H9 (cell line): ENCODE data around the gene FBXL22. TPM values are rescaled to one million over a fixed set of nuclear protein-coding genes. Genes with fewer than 3 reads are reported as not detected.
A peak's percentile ranks its signal among the peaks of the same experiment; 100 is the strongest.

Experiments used
- DNase-seq: peaks from one replicate; pipeline ENCODE4 v3.0.0-alpha.2; 2017
- H2AFZ ChIP-seq: one replicate; pipeline ENCODE4 v1.6.1; 2013; ENCODE audit warnings: mild to moderate bottlenecking, low read length, control low read depth, moderate library complexity
- H2AK5ac ChIP-seq: 2 replicates; pipeline ENCODE4 v1.6.1; 2013; ENCODE audit warnings: low read length, control low read depth, mixed read lengths; ENCODE audit not compliant: insufficient read length
- H2BK120ac ChIP-seq: one replicate; pipeline ENCODE4 v1.6.1; 2013; ENCODE audit warnings: low read depth, mild to moderate bottlenecking, low read length, control low read depth, inconsistent platforms; ENCODE audit not compliant: poor library complexity, severe bottlenecking
- H2BK12ac ChIP-seq: 2 replicates; pipeline ENCODE4 v1.6.1; 2013; ENCODE audit warnings: low read length, control low read depth, mixed read lengths, low read depth; ENCODE audit not compliant: insufficient read length
- H2BK15ac ChIP-seq: 2 replicates; pipeline ENCODE4 v1.6.1; 2013; ENCODE audit warnings: low read depth, low read length, control low read depth
- H2BK20ac ChIP-seq: one replicate; pipeline ENCODE4 v1.6.1; 2013; ENCODE audit warnings: low read depth, mild to moderate bottlenecking, low read length, control low read depth, inconsistent platforms; ENCODE audit not compliant: poor library complexity, severe bottlenecking
- H2BK5ac ChIP-seq: 2 replicates; pipeline ENCODE4 v1.6.1; 2013; ENCODE audit warnings: low read length, control low read depth, mixed read lengths; ENCODE audit not compliant: insufficient read length
- H3K14ac ChIP-seq: 2 replicates; pipeline ENCODE4 v1.6.1; 2013; ENCODE audit warnings: low read length, control low read depth; ENCODE audit not compliant: insufficient read depth
- H3K18ac ChIP-seq: 2 replicates; pipeline ENCODE4 v1.6.1; 2013; ENCODE audit warnings: low read depth, mild to moderate bottlenecking, mixed read lengths, low read length, control low read depth; ENCODE audit not compliant: insufficient read length
- H3K23ac ChIP-seq: 2 replicates; pipeline ENCODE4 v1.6.1; 2013; ENCODE audit warnings: low read length, control low read depth, mixed read lengths, low read depth; ENCODE audit not compliant: insufficient read length
- H3K23me2 ChIP-seq: 2 replicates; pipeline ENCODE4 v1.6.1; 2013; ENCODE audit warnings: low read depth, mild to moderate bottlenecking, mixed read lengths, low read length, control low read depth; ENCODE audit not compliant: insufficient read length, poor library complexity, severe bottlenecking
- H3K27ac ChIP-seq: 2 replicates; pipeline ENCODE4 v1.5.1; 2013; ENCODE audit warnings: low read length, control low read depth, mixed read lengths, low read depth; ENCODE audit not compliant: insufficient read length
- H3K27me3 ChIP-seq: 2 replicates; pipeline ENCODE4 v1.6.1; 2013; ENCODE audit warnings: low read length, control low read depth, inconsistent platforms; ENCODE audit not compliant: insufficient read depth
- H3K4ac ChIP-seq: 2 replicates; pipeline ENCODE4 v1.6.1; 2013; ENCODE audit warnings: low read depth, mild to moderate bottlenecking, control low read depth, inconsistent platforms, low read length, moderate library complexity
- H3K4me1 ChIP-seq: 2 replicates; pipeline ENCODE4 v1.6.1; 2013; ENCODE audit warnings: low read length, control low read depth, inconsistent platforms; ENCODE audit not compliant: insufficient read depth
- H3K4me2 ChIP-seq: 2 replicates; pipeline ENCODE4 v1.6.1; 2013; ENCODE audit warnings: low read length, control low read depth, mixed read lengths; ENCODE audit not compliant: insufficient read length, insufficient read depth
- H3K56ac ChIP-seq: 2 replicates; pipeline ENCODE4 v1.6.1; 2013; ENCODE audit warnings: low read depth, mild to moderate bottlenecking, mixed read lengths, low read length, control low read depth; ENCODE audit not compliant: insufficient read length
- H3K79me1 ChIP-seq: 2 replicates; pipeline ENCODE4 v1.6.1; 2013; ENCODE audit warnings: low read depth, mild to moderate bottlenecking, moderate library complexity, low read length, control low read depth, inconsistent platforms; ENCODE audit not compliant: insufficient read depth, poor library complexity, severe bottlenecking
- H3K79me2 ChIP-seq: 2 replicates; pipeline ENCODE4 v1.6.1; 2013; ENCODE audit warnings: low read length, control low read depth, inconsistent platforms; ENCODE audit not compliant: insufficient read depth
- H3K9ac ChIP-seq: 2 replicates; pipeline ENCODE4 v1.6.1; 2013; ENCODE audit warnings: low read length, control low read depth, mixed read lengths; ENCODE audit not compliant: insufficient read length; ENCODE audit errors: extremely low read depth
- H3K9me3 ChIP-seq: one replicate; pipeline ENCODE4 v1.6.1; 2013; ENCODE audit warnings: low read depth, low read length, inconsistent platforms; ENCODE audit not compliant: control insufficient read depth
- H3T11ph ChIP-seq: one replicate; pipeline ENCODE4 v1.6.1; 2013; ENCODE audit warnings: mild to moderate bottlenecking, low read length, control low read depth, inconsistent platforms
- H4K20me1 ChIP-seq: one replicate; pipeline ENCODE4 v1.6.1; 2013; ENCODE audit not compliant: control insufficient read depth, insufficient read length, insufficient read depth
- H4K5ac ChIP-seq: 2 replicates; pipeline ENCODE4 v1.6.1; 2013; ENCODE audit warnings: low read depth, mild to moderate bottlenecking, mixed read lengths, low read length, control low read depth; ENCODE audit not compliant: insufficient read length
- H4K8ac ChIP-seq: replicated peaks from 2 replicates; pipeline ENCODE4 v1.6.1; 2013; ENCODE audit warnings: low read length, control low read depth, mixed read lengths, low read depth; ENCODE audit not compliant: insufficient read length
- H4K91ac ChIP-seq: 2 replicates; pipeline ENCODE4 v1.6.1; 2013; ENCODE audit warnings: low read depth, mild to moderate bottlenecking, moderate library complexity, mixed read lengths, low read length, control low read depth; ENCODE audit not compliant: insufficient read length
- H3K27ac Mint-ChIP-seq, 3 experiments: 2 replicates in 2 of 3; 3 replicates in 1 of 3; pipeline ENCODE4 v1.8.0; 2020 to 2021; ENCODE audit warnings: mixed read lengths in 3 of 3, mild to moderate bottlenecking in 1 of 3, moderate library complexity in 1 of 3
- H3K27me3 Mint-ChIP-seq: 2 replicates; pipeline ENCODE4 v1.8.0; 2021; ENCODE audit warnings: low read depth, mild to moderate bottlenecking, moderate library complexity, mixed read lengths
- H3K36me3 Mint-ChIP-seq, 3 experiments: 2 replicates in 2 of 3; 3 replicates in 1 of 3; pipeline ENCODE4 v1.8.0; 2020 to 2021; ENCODE audit warnings: low read depth in 3 of 3, mixed read lengths in 3 of 3; ENCODE audit not compliant: insufficient read depth in 1 of 3
- H3K4me1 Mint-ChIP-seq, 2 experiments: 2 replicates each; pipeline ENCODE4 v1.8.0; 2020; ENCODE audit warnings: mixed read lengths in 2 of 2
- H3K4me3 Mint-ChIP-seq, 2 experiments: 2 replicates in 1 of 2; 3 replicates in 1 of 2; pipeline ENCODE4 v1.8.0; 2020 to 2021; ENCODE audit warnings: mild to moderate bottlenecking in 2 of 2, mixed read lengths in 2 of 2, moderate library complexity in 1 of 2
- H3K9me3 Mint-ChIP-seq, 2 experiments: 2 replicates in 1 of 2; 3 replicates in 1 of 2; pipeline ENCODE4 v1.8.0; 2020; ENCODE audit warnings: mild to moderate bottlenecking in 2 of 2, mixed read lengths in 2 of 2, moderate library complexity in 1 of 2
- CTCF ChIP-seq: fragments of 200-600 bp; sonication (generic); conservative IDR thresholded peaks from 3 replicates; pipeline ENCODE4 v1.8.0; 2021; ENCODE audit warnings: antibody characterized with exemption, mild to moderate bottlenecking
- WGBS: extraction: QIAGEN DNeasy Blood & Tissue Kit; methylation state at CpG from one replicate; pipeline ENCODE4 v1.1.7; 2013; ENCODE audit warnings: missing lambda C conversion rate, low lambda C conversion rate, mixed read lengths; ENCODE audit not compliant: insufficient read length; ENCODE audit errors: extremely low coverage; 5-methylcytosine and 5-hydroxymethylcytosine counted together
- total RNA-seq: library from RNA; stranded (reverse); gene quantifications from 2 replicates; pipeline ENCODE4 v1.2.1, GENCODE V29; 2021

FBXL22 gene
- total RNA-seq, 1 experiment from 2014 or later: 0.52 TPM

- Histone ChIP-seq H3K56ac (no peak overlapping the region), H3K9me3 (no peaks in the 10 kb centered on the region), H2BK15ac (no peak overlapping the region), H2AFZ (no peak overlapping the region), H2BK120ac (no peak overlapping the region), H3K9ac (no peak overlapping the region), H3K4me1 (no peaks in the 10 kb centered on the region), H3K14ac (no peak overlapping the region), H2BK5ac (no peak overlapping the region), H3K27ac (no peak overlapping the region), H2BK12ac (no peak overlapping the region), H3K27me3 (peaks cover 3% of the 10 kb centered on the region; the same call in 1 of the 2 replicates), H4K20me1 (no peaks in the 10 kb centered on the region), H4K91ac (no peak overlapping the region), H3K4me2 (no peak overlapping the region), H3K18ac (no peak overlapping the region), H2AK5ac (no peak overlapping the region), H3K79me1 (no peaks in the 10 kb centered on the region), H3T11ph (no peak overlapping the region), H2BK20ac (no peak overlapping the region), H3K4ac (no peak overlapping the region), H4K5ac (no peak overlapping the region), H3K79me2 (no peaks in the 10 kb centered on the region), H4K8ac (no peak overlapping the region), H3K23ac (no peak overlapping the region), H3K23me2 (peaks cover 3% of the 10 kb centered on the region)
- no CpG with 5 or more reads among the region's 2 CpGs for WGBS
- no peak for TF ChIP-seq CTCF
- H3K27me3 Mint-ChIP-seq: peaks cover 22% of the 10 kb centered on the region
- H3K36me3 Mint-ChIP-seq: peaks cover 3 to 25% (median 10%) of the 10 kb centered on the region in 3 experiments
- H3K4me1 Mint-ChIP-seq: peaks cover 14 to 15% of the 10 kb centered on the region in 2 experiments
- DNase-seq: no peak
- peak overlapping the region in 1 of 3 experiments; percentile 18; a peak in 3 of 7 replicates for H3K27ac Mint-ChIP-seq
- no peaks in the 10 kb centered on the region for H3K9me3 Mint-ChIP-seq
- H3K4me3 Mint-ChIP-seq: no peak overlapping the region
These were observed 9.1 kb downstream of the FBXL22 start for GRCh38 chr15:63606308-63606707.
